Osteoblast (primary cell): ENCODE measurements around the gene PXK. TPM values are rescaled to one million over a fixed set of nuclear protein-coding genes. Genes with fewer than 3 reads are reported as not detected.

ENCODE experiments used
- DNase-seq: peaks from one replicate; pipeline ENCODE4 v3.0.0; 2011; ENCODE audit warnings: low spot score, mixed read lengths; ENCODE audit not compliant: insufficient read length; ENCODE audit errors: missing footprints
- H2AFZ ChIP-seq: 2 replicates; pipeline ENCODE4 v1.6.0; 2011; ENCODE audit warnings: mild to moderate bottlenecking, low read length
- H3K27ac ChIP-seq: 2 replicates; pipeline ENCODE4 v1.5.1; 2011; ENCODE audit warnings: mild to moderate bottlenecking, low read depth, low read length, moderate library complexity
- H3K27me3 ChIP-seq: 2 replicates; pipeline ENCODE4 v1.6.0; 2012; ENCODE audit warnings: mild to moderate bottlenecking, control low read depth, inconsistent platforms, low read length, moderate library complexity; ENCODE audit not compliant: insufficient read depth
- H3K36me3 ChIP-seq: 2 replicates; pipeline ENCODE4 v1.5.1; 2011; ENCODE audit warnings: mild to moderate bottlenecking, low read length, control low read depth, moderate library complexity; ENCODE audit not compliant: insufficient read depth
- H3K4me1 ChIP-seq: 2 replicates; pipeline ENCODE4 v1.5.1; 2011; ENCODE audit warnings: mild to moderate bottlenecking, low read length, control low read depth, moderate library complexity; ENCODE audit not compliant: insufficient read depth
- H3K4me2 ChIP-seq: 2 replicates; pipeline ENCODE4 v1.6.0; 2011; ENCODE audit warnings: mild to moderate bottlenecking, low read length; ENCODE audit not compliant: insufficient read depth
- H3K4me3 ChIP-seq: fragments of 200-600 bp; sonication (generic); 3 replicates; pipeline ENCODE4 v1.5.1; 2012; ENCODE audit warnings: mild to moderate bottlenecking, low read length, inconsistent platforms; ENCODE audit not compliant: insufficient read depth
- H3K79me2 ChIP-seq: 2 replicates; pipeline ENCODE4 v1.6.0; 2012; ENCODE audit warnings: mild to moderate bottlenecking, low read length, control low read depth, inconsistent platforms; ENCODE audit not compliant: insufficient read depth
- H3K9me3 ChIP-seq: 2 replicates; pipeline ENCODE4 v1.5.1; 2011; ENCODE audit warnings: low read depth, low read length, control low read depth
- H4K20me1 ChIP-seq: 2 replicates; pipeline ENCODE4 v1.6.0; 2012; ENCODE audit warnings: mild to moderate bottlenecking, low read length, control low read depth; ENCODE audit not compliant: insufficient read depth
- total RNA-seq: library from RNA; depleted of rRNA; stranded (reverse); fragments of >200 nt; gene quantifications from 2 replicates; pipeline ENCODE4 v1.2.3, GENCODE V29; 2012
- TF ChIP-seq, protein P1 (sequence below): IDR thresholded peaks from 2 replicates; pipeline ENCODE4 v1.5.1; 2011; ENCODE audit warnings: mild to moderate bottlenecking, low read depth, low read length, moderate library complexity; ENCODE audit errors: extremely low read depth

The PXK gene
- total RNA-seq, 1 donor: 77.4 TPM

DNA sequence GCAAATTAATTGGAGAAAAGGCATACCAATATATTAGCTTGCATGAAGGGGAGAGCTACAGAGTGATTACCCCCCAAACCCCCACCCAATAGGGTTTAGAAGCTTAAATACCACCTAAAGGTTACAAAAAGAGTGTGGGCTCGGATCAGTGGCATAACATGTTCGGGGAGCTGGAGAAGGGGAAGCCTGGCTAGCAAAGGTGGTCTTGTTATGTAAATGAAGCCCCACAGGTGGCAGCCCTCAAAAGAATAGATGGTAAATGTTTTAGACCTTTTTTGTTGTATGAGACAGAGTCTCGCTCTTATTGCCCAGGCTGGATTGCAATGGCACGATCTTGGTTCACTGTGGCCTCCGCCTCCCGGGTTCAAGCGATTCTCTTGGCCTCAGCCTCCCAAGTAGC, 10.9 kb upstream of the PXK start:
- peaks cover 28% of the 10 kb centered on the region for H3K36me3 ChIP-seq
- no peak overlapping the region for H3K4me3 ChIP-seq
- no peaks in the 10 kb centered on the region for H3K9me3 ChIP-seq
- H3K79me2 ChIP-seq: peaks cover 5% of the 10 kb centered on the region
- H3K27me3 ChIP-seq: no peaks in the 10 kb centered on the region
- no peak overlapping the region for H2AFZ ChIP-seq
- no peak overlapping the region for H3K4me2 ChIP-seq
- H3K4me1 ChIP-seq: peaks cover 14% of the 10 kb centered on the region
- no peak overlapping the region for H3K27ac ChIP-seq
- no peak for DNase-seq
- TF ChIP-seq, protein P1, sequence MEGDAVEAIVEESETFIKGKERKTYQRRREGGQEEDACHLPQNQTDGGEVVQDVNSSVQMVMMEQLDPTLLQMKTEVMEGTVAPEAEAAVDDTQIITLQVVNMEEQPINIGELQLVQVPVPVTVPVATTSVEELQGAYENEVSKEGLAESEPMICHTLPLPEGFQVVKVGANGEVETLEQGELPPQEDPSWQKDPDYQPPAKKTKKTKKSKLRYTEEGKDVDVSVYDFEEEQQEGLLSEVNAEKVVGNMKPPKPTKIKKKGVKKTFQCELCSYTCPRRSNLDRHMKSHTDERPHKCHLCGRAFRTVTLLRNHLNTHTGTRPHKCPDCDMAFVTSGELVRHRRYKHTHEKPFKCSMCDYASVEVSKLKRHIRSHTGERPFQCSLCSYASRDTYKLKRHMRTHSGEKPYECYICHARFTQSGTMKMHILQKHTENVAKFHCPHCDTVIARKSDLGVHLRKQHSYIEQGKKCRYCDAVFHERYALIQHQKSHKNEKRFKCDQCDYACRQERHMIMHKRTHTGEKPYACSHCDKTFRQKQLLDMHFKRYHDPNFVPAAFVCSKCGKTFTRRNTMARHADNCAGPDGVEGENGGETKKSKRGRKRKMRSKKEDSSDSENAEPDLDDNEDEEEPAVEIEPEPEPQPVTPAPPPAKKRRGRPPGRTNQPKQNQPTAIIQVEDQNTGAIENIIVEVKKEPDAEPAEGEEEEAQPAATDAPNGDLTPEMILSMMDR: no peak
- H4K20me1 ChIP-seq: no peaks in the 10 kb centered on the region

DNA sequence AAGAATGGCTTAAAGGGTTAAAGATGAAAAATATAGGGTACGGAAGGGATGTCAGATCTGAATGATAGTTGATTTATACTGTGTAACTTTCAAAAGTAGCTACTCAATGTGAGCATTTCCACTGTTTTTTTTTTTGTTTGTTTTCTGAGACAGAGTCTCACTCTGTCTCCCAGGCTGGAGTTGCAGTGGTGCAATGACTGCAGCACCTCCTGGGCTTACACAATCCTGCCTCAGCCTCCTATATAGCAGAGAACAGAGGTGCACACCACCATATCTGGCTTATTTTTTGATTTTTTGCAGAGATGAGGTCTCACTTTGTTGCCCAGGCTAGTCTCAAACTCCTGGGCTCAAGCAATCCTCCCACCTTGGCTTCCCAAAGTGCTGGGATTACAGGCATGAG, 9.9 kb upstream of the PXK start:
- peaks cover 14% of the 10 kb centered on the region for H3K4me1 ChIP-seq
- TF ChIP-seq, protein P1: no peak
- peaks cover 2% of the 10 kb centered on the region for H3K79me2 ChIP-seq
- H2AFZ ChIP-seq: no peak overlapping the region
- H3K27me3 ChIP-seq: no peaks in the 10 kb centered on the region
- no peaks in the 10 kb centered on the region for H4K20me1 ChIP-seq
- DNase-seq: no peak
- no peak overlapping the region for H3K4me2 ChIP-seq
- H3K27ac ChIP-seq: no peak overlapping the region
- no peak overlapping the region for H3K4me3 ChIP-seq
- no peaks in the 10 kb centered on the region for H3K9me3 ChIP-seq
- H3K36me3 ChIP-seq: peaks cover 18% of the 10 kb centered on the region

DNA sequence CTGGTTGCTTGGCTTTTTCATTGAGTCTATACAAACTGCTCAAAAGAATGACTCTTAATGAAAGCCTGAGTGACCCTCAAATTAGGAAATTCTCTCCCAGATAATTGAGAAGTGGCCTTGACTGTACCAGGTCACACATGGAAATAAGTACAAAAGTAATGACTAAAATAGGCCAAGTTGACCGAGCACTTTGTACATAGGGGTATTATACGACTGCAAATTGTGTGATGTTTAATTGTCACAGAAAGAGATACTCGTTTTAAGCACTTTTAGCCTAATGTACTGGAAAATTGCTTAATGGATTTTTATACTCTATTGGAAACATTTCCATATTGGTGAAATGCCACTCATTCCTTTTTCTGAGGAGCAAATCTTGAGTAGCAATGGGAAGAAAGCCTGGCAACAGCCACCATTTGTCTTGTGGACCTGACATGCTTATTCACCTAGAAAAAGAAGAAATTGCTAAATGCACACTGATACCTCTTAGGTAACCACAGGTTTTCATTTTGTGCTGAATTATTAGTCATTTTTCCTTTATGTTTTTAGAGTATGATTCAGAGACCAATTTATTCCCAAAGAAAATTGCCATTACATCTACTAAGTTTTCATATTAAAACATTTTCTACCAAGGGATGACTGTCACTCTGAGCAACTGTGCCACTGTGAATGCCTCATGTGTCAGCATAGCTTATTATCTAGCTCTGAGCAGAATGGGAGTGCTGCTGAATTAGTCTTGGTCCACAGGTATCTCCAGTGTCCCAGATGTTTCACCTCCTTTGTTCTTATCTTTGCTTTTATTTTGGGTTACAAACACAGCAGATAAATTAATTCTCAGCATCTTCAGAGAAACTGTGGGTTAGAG, 8.9 kb upstream of the PXK start:
- H3K4me2 ChIP-seq: no peak overlapping the region
- peaks cover 14% of the 10 kb centered on the region for H3K4me1 ChIP-seq
- no peak for DNase-seq

More for the DNA sequence above, 8.9 kb upstream of the PXK start:
- Histone ChIP-seq H3K4me3 (no peak overlapping the region), H4K20me1 (no peaks in the 10 kb centered on the region), H3K36me3 (peaks cover 9% of the 10 kb centered on the region), H3K79me2 (no peaks in the 10 kb centered on the region), H3K9me3 (no peaks in the 10 kb centered on the region), H3K27me3 (no peaks in the 10 kb centered on the region), H2AFZ (no peak overlapping the region), H3K27ac (peak overlapping the region; percentile 62)
- TF ChIP-seq, protein P1: no peak
